Omental fat pad (tissue), 4 donors: ENCODE data around the gene TECRL. TPM values are rescaled to one million over a fixed set of nuclear protein-coding genes. Genes with fewer than 3 reads are reported as not detected.

Source experiments
- ATAC-seq: fragments of 150-250 bp; one replicate; pipeline ENCODE4 v1.9.1; 2016; ENCODE audit warnings: mild to moderate bottlenecking, moderate library complexity; ENCODE audit not compliant: low FRiP score
- DNase-seq: peaks from one replicate; pipeline ENCODE4 v3.0.0-alpha.2; 2019; ENCODE audit warnings: low spot score
- total RNA-seq, 4 donors: library from RNA; depleted of rRNA; stranded (reverse); fragments of >200 nt; gene quantifications; one replicate each; pipeline ENCODE4 v1.1.0, GENCODE V29; 2016
- TF ChIP-seq, protein P1 (sequence below), 3 donors: fragments of 450-650 bp; IDR thresholded peaks; one replicate each; pipeline ENCODE4 v1.5.1; 2016 to 2017; ENCODE audit warnings: antibody characterized with exemption in 3 of 3, mild to moderate bottlenecking in 3 of 3, moderate library complexity in 2 of 3

TECRL gene
- total RNA-seq, 4 donors from 2014 or later, result not detected

DNA sequence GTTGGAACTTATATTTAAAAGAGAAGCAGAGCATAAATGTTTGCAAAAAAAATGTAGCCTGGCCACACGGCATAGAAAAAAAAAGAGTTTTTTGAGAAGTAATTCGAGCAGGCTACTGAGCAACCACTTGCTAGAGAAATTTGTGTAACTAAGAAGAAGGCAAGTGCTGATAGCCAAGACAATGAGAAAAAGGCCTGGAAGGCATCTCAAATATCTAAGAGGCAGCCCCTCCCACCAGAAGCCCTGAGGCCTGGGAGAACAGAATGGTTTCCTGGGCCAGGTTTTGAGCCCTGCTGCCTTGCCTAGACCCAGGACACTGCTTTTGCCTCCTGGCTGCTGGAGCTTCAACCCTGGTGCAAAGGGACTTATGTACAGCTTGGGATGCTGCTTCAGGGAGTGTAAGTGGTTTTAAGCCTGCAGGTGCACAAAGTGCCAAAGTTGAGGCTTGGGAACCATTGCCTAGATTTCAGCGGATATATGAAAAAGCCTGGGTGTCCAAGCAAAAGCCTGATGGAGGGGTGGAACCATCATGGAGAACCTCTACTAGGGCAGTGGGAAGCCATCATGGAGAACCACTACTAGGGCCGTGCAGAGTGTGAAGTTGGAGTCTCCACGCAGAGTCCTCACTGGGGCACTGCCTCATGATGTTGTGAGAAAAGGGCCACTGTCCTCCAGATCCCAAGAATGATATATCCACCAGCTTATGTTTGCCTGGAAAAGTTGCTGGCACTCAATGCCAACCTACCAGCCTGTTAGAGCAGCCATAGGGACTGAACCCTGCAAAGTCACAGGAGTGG lies 9.7 kb downstream of the TECRL start:
- DNase-seq (no peak), ATAC-seq (no peak)

DNA sequence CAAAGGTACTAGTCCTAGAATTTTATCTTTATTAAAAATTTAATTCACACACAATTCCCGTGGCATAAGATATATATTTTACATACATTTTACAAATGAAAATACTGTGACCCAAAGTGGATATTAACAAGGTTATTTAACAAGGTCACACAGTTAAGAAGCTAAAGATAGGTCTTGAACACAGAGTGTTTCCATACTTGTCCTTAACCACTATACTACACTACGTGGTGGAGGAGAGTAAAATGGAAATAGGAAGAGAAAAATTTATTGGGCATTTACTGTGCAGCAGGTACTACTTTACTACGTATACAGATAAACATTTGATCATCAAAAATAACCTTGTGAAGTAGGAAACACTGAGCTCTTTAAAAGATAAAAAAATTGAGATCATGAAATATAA lies 14.8 kb downstream of the TECRL start:
- TF ChIP-seq, protein P1, sequence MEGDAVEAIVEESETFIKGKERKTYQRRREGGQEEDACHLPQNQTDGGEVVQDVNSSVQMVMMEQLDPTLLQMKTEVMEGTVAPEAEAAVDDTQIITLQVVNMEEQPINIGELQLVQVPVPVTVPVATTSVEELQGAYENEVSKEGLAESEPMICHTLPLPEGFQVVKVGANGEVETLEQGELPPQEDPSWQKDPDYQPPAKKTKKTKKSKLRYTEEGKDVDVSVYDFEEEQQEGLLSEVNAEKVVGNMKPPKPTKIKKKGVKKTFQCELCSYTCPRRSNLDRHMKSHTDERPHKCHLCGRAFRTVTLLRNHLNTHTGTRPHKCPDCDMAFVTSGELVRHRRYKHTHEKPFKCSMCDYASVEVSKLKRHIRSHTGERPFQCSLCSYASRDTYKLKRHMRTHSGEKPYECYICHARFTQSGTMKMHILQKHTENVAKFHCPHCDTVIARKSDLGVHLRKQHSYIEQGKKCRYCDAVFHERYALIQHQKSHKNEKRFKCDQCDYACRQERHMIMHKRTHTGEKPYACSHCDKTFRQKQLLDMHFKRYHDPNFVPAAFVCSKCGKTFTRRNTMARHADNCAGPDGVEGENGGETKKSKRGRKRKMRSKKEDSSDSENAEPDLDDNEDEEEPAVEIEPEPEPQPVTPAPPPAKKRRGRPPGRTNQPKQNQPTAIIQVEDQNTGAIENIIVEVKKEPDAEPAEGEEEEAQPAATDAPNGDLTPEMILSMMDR (IDR thresholded peaks at IDR 0.05), result no peak
- DNase-seq (no peak), ATAC-seq (no peak)

More for the DNA sequence above, 9.7 kb downstream of the TECRL start:
- TF ChIP-seq, protein P1 (IDR thresholded peaks at IDR 0.05), result no peak

DNA sequence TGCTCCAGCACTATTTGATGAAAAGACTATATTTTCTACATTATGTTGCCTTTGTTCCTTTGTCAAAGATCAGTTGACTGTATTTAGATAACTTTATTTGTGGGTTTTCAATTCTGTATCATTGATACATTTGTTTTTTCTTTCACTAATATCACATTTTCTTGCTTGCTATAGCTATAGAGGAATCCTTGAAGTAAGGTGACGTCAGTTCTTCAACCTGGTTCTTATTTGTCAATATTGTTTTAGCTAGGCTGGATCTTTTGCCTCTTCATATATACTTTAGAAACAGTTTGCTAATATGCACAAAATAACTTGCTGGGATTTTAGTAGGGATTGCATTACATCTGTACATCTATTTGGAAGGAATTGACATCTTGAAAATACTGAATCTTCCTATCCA lies 21.0 kb downstream of the TECRL start:
- TF ChIP-seq, protein P1 (IDR thresholded peaks at IDR 0.05), result no peak
- ATAC-seq (no peak), DNase-seq (no peak)

DNA sequence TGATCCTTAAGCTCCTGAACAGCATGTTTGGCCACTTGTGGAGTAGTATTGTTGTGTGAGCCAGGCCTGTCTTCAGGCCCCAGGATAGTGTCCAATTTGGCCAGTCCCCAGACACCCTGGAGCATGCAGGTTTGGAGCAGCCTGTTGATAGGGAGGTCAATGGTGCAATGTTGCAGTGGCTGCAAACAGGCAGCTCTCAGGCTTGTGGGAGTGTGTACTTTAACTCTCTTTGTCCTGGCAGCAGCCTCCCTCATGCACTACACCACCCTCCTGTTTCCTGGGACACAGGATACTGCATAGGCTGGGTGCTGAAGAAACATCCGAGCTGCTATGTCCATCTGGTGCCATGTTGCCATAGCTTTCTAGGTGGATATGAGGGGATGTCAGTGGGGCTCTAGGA lies 24.0 kb downstream of the TECRL start:
- ATAC-seq (no peak), DNase-seq (no peak)
- TF ChIP-seq, protein P1 (IDR thresholded peaks at IDR 0.05), result no peak

DNA sequence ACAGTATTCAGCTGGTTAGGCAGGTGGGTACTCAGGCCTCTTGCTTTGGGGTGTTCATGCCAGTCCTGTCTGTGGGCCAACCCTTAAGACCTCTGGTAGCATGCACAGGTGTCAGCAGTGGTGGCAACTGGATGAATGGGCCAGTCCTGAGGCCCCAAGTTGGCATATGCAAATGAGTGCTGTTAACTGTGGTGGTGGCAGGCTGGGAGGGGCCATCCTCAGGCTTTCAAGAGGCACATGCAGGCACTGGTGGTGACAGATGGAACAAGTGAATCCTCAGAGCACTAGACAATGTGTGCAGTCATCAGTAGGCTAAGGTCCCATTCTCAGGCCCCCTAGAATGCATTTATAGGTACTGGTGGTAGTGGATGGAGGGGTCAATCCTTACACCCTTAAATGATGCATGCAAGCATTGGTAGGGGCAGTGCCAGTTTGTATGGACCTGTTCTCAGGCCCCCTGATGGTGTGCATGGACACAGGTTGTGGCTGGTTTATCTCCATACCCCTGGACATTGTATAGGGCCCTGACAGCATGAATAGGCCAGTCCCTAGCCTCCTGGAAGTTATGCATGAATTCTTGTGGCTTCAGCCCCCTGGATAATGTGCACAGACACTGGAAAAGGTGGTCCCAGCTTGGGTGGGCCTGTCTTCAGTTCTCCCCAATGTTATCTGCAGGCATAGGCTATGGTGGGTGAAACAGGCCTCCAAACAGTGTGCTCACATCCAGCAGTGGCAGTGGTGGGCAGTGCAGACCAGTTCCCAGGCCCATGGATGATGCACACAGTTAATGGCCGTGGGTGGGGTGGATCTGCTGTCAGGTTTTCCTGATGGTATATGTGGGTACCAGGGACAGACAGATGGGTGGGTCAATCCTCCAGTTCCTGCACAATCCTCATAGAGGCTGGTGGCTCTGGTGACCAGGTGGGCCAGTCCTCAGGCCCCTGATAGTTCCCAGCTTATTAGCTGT lies 24.7 kb downstream of the TECRL start:
- DNase-seq (no peak), ATAC-seq (no peak)
- TF ChIP-seq, protein P1 (IDR thresholded peaks at IDR 0.05), result no peak

DNA sequence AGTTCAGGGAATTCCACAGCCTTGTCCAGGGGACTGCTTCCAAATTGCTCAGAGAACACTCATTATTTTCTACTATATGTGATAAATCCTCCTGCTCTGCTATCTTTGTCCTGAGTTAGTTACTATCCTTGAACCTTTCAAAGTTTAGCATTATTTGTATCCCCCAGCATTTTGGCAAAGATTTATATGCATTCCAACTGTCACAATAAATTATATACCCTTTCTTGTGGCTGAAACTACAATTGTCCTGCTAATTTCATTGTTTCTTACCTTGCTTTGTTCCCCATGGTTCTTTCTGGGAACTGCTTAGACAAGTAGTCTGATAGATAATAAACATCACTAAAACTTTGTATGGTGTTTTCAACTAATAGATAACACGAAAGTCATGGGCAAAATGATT lies 40.5 kb downstream of the TECRL start:
- TF ChIP-seq, protein P1 (IDR thresholded peaks at IDR 0.05), result no peak
- DNase-seq (no peak), ATAC-seq (no peak)
